Tibial nerve (tissue), 4 donors: Measurements from ENCODE around the gene WIPF3.

Source experiments
- CTCF ChIP-seq, 5 experiments: fragments of 200-600 bp in 3 of 5; fragments of 450-650 bp in 2 of 5; sonication (generic) in 3 of 5; IDR thresholded peaks; one replicate each; pipeline ENCODE4 v1.5.1; 2016 to 2019; ENCODE audit warnings: antibody characterized with exemption in 5 of 5, mild to moderate bottlenecking in 3 of 5, moderate library complexity in 2 of 5
- EP300 ChIP-seq, 2 donors: sonication (generic); formaldehyde crosslinking; IDR thresholded peaks; one replicate each; pipeline ENCODE4 v1.6.1; 2017; ENCODE audit warnings: antibody characterized with exemption in 2 of 2, mild to moderate bottlenecking in 1 of 2
- POLR2A ChIP-seq, 2 donors: fragments of 450-650 bp; IDR thresholded peaks; one replicate each; pipeline ENCODE4 v1.6.1; 2017; ENCODE audit warnings: antibody characterized with exemption in 2 of 2, mild to moderate bottlenecking in 2 of 2, moderate library complexity in 2 of 2

- TF ChIP-seq POLR2A (IDR thresholded peaks at IDR 0.05) = no peak
- TF ChIP-seq CTCF (IDR thresholded peaks at IDR 0.05) = no peak
- no peak for TF ChIP-seq EP300 (IDR thresholded peaks at IDR 0.05)
These were observed 59.2 kb downstream of the WIPF3 start for GRCh38 chr7:29865526-29865925.
